ENCODE data around the gene ZFP57.
A peak's percentile ranks its signal among the peaks of the same experiment; 100 is the strongest.

GRCh38 chr6:29696147-29697125 is 15.5 kb upstream of the ZFP57 start:
- TF ChIP-seq, protein P1, sequence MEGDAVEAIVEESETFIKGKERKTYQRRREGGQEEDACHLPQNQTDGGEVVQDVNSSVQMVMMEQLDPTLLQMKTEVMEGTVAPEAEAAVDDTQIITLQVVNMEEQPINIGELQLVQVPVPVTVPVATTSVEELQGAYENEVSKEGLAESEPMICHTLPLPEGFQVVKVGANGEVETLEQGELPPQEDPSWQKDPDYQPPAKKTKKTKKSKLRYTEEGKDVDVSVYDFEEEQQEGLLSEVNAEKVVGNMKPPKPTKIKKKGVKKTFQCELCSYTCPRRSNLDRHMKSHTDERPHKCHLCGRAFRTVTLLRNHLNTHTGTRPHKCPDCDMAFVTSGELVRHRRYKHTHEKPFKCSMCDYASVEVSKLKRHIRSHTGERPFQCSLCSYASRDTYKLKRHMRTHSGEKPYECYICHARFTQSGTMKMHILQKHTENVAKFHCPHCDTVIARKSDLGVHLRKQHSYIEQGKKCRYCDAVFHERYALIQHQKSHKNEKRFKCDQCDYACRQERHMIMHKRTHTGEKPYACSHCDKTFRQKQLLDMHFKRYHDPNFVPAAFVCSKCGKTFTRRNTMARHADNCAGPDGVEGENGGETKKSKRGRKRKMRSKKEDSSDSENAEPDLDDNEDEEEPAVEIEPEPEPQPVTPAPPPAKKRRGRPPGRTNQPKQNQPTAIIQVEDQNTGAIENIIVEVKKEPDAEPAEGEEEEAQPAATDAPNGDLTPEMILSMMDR (IDR thresholded peaks at IDR 0.05; ENCODE audit: low read depth, low read length), result peak; percentile 72
- TF ChIP-seq POLR2A (IDR thresholded peaks at IDR 0.05; ENCODE audit: extremely low read depth, insufficient read length), result no peak
